NCI-H82 treated with DMSO at 0.1 percent for 48 hours (cell line): ENCODE data around the gene FGF22.

ENCODE experiments used
- DNase-seq: peaks from one replicate; lab custom pipeline; 2025; ENCODE audit not compliant: unreplicated experiment; lab: John Stamatoyannopoulos, UW

Gene FGF22

GRCh38 chr19:677601-678436, 38.1 kb downstream of the FGF22 start:
- no peak for DNase-seq

- DNase-seq, result no peak
Measured at GRCh38 chr19:678791-679388, 39.2 kb downstream of the FGF22 start.

GRCh38 chr19:679418-680286, 40.0 kb downstream of the FGF22 start:
- no peak for DNase-seq

- DNase-seq, result peak; percentile 91
Measured at GRCh38 chr19:680287-681028, 40.8 kb downstream of the FGF22 start.

GRCh38 chr19:681029-682019, 41.6 kb downstream of the FGF22 start:
- DNase-seq, result no peak

GRCh38 chr19:682678-683320, 43.1 kb downstream of the FGF22 start:
- no peak for DNase-seq

- no peak for DNase-seq
Measured at GRCh38 chr19:685454-685931, 45.8 kb downstream of the FGF22 start.

GRCh38 chr19:686589-687297, 47.1 kb downstream of the FGF22 start:
- DNase-seq, result no peak

- DNase-seq, result no peak
Measured at GRCh38 chr19:687569-688166, 48.0 kb downstream of the FGF22 start.

- DNase-seq, result no peak
Measured at GRCh38 chr19:688214-688613, 48.5 kb downstream of the FGF22 start.

- DNase-seq, result no peak
Measured at GRCh38 chr19:688992-689391, 49.3 kb downstream of the FGF22 start.

- no peak for DNase-seq
Measured at GRCh38 chr19:690203-690602, 50.5 kb downstream of the FGF22 start.
